HS-5 (cell line): Measurements from ENCODE around the gene UFSP2.

ENCODE experiments used
- DNase-seq: peaks from one replicate; pipeline ENCODE4 v3.0.0-alpha.2; 2012; ENCODE audit warnings: low read depth

UFSP2 gene

GRCh38 chr4:185352741-185353140 lies 73.0 kb downstream of the UFSP2 start:
- no peak for DNase-seq

GRCh38 chr4:185352202-185352601 lies 73.6 kb downstream of the UFSP2 start:
- DNase-seq: no peak

- DNase-seq: no peak
These were observed 74.1 kb downstream of the UFSP2 start for GRCh38 chr4:185351691-185352090.
